T-helper 1 cell (primary cell): ENCODE measurements around the gene SIX1.

ENCODE experiments used
- DNase-seq, 5 donors: peaks; one replicate each; pipeline ENCODE4 v3.0.0-alpha.2; 2012 to 2020

SIX1 gene

DNA sequence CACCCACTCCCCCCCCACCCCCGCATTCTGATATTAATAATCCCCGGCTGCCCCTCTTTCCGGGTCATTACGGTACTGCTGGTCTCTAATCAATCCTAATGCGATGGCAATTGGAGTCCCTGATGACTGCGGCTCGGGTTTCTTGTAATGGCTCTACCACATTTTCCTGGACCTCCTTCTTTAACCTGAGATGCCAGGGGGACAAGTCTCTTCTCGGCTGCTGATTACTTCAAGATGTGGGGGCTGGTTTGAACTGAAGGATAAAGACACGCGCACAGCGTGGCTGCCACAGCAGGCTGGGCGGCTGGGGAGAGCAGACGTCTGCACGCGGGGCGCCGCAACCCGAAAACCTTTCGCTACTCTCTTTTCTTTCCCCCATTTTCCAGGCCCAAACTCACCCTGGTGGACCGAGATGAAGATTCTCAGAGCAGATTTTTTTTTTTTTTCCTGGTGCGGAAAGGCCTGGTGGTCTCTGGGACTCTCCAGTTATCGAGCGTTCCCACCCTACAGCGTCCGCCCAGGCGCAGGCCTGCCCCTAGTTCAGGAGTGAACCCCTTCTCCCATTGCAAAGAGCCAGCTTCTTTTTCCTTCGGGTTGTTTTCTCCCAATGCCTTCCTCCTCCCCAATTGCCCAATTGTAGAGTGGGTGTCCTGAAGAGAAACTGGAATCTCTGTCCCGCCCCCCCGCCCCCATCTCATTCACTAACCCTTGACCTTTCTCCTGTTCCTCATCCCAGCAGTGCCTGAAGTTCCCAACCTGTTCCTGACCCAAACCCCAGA is 6.0 kb upstream of the SIX1 start:
- no peak for DNase-seq

DNA sequence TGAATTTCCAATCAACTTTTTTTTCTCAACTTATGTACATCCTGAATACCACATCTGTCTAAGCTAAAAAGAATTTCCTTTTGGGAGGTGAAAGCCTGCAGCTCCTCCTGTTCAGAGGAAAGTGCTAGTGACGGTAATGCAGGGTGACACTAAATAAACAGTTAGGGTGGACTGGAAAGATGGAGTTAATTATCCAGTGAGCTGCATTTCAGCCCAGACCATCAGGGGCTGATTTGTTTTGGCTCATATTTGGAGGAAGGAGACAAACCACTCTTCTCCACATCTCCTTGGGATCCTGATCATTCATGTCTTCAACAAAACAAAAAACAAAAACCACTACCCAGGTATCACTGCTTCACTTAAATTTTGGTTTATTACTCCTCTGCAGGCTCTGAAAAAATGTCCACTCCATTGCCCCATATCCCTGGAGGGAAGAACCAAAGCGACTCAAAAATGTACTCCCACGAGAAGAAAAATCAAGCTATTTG is 5.1 kb upstream of the SIX1 start:
- no peak for DNase-seq

DNA sequence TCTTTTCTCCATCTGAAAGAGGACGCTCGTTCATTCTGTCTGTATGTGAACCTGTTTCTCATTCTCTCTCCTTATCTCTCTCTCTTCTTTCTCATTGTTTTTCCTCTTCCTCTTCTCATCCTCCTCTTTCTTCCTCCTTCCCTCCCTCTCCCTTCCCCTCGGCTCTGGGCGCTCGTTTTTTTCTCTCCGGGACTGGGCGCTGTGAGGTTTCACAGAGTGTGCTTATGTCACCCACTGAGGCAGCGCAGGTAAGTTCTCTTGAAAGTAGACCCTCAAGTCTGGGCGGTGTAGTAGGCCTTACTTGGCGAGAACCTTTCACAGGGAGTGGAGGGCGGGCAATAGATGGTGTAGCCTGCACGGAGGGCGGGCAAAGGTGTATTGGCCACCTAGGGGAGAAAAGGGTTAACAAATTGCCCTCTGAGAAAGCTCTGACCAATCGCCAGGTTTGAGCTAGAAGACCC is 4.5 kb upstream of the SIX1 start:
- no peak for DNase-seq

DNA sequence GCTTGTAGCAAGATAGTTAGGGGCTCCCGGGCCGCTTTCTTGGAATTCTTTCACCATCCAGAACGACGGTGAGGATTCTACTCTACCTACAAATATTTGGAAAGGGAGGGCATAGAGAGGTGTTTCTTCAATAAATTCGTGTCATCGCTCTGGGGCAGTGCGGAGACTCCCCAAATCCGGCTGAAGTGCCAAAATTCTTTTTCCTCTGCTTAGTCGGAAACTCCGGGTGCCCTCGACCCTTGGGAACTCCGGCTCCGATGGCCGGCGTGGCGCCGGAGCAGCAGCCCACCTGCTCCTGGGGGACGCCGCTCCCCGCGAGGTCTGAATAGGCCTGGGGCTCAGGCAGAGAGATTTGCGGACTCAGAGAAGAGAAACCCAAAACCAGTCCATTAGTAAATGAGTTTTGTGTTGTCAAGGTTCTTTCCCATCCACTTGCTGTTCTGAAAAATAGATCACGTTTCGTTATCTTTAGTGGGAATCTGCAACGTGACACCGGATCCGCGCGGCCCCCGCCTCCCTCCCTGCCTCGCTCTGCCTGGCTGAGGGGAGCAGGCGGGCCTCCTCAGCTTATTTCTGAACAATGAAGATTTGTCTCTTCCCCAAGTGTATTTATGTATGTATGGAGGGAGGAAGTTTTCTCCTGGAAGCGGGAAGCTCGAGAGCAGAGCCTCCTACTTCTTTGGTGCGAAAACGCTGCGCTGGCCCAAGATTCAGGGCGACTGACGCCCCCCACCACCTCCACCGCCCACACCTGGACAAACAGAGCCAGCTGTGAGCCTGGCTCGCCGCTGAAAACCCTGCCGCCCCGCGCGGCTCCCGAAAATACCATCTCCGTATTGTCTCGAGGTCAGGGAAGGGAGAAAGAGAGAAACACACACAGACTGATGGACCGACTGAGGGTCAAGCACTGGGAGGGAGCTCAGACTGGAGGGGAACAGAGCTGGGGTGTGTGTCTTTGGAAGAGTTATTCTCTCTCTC is 3.7 kb upstream of the SIX1 start:
- DNase-seq, result no peak

DNA sequence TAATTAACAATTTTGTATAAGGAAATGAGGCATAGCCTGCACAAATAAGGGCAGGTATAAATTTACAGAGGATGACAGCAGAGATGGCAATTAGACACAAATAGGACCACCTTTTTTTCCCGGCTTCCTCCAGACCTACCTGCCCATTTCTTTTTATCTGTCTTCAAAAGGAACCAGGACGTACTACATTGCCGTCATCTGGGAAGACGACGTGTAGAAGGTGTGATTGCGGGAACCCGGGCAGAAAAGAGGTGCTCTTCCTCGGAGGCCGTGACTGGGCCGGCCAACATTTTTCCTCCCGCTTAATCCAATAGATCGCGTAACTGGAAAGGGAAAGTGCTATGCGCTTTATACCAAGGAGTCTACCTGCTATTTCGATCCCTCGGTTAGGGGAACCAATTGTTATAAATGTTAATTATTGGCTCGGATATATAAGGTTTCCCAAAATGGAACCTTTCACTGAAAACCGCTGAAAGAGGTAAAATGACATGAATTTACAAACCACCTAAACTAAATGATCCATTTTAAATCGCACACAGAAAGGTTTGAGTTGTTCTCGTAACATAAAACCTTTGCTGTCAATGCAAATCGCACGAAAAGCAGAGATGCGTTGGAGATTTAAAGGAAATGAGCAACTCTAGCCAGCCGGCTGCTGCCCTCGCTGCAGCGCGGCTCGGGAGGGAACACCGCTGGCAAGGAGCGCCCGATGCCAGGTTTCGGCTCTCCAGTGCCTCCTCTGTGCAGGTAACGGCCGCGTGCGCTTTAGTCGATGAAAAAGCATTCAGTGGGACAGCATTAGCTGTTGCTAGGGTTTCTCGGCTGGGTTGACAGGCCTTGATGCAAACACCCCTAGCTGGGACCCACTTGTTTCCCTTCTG is 2.8 kb upstream of the SIX1 start:
- DNase-seq, result no peak

DNA sequence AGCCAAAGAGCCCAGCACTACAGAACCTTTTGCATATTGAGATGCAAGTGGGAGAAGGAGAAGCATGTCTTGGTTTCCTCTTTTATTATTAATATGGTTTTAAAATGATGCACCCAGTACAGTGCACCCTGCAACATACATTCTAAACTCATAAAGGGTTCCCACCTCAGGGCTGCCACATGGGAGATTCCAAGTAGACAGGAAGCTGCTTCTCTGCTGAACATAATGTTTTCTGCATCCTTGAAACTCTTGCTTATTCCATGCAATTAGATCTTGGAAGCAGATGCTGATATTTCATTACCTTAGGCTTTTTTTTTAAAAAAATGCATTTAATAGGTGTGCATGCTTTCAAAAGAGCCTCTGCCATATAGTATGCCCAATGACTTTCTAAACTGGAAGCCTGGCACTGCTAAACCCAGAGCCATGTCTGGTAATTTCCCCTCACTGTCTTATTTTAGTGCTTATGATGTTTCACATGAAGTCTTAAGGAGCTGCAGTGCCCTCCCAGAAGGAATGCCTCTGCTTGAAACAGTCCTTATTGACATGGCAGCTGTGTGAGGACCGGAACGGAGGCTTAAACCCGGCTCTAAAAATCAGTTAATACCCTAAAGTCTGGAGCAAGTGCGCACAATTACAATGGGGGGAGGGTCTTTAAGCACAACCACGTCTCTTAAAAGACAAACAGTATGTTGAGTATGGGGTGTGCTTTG is 2.0 kb upstream of the SIX1 start:
- no peak for DNase-seq

DNA sequence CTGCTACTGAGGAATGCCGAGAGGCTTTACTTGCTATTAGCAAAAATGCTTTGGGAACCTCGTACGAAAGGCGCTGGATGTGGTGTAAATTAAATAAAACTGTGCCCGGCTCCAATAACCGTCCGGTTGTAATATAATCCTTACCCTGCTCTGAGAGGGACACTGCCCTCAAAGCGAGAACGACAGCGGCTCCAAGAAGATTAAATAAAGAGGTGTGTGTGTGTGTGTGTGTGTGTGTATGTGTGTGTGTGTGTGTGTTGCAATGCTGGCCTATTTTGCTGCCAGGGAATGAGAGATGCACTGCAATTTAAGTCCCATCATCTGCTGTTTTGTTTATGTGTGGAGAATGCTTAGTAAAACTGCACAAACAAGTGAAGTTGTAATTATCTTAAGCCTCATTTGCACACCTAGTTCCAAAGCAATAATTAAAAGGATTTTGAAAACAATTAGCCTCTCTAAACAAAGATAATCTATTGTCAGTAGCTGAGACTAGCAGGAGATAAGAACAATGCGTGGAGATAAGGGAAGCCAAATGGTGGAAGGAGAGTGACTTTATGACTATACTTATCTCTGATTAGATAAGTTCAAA is 1.2 kb upstream of the SIX1 start:
- DNase-seq, result no peak

DNA sequence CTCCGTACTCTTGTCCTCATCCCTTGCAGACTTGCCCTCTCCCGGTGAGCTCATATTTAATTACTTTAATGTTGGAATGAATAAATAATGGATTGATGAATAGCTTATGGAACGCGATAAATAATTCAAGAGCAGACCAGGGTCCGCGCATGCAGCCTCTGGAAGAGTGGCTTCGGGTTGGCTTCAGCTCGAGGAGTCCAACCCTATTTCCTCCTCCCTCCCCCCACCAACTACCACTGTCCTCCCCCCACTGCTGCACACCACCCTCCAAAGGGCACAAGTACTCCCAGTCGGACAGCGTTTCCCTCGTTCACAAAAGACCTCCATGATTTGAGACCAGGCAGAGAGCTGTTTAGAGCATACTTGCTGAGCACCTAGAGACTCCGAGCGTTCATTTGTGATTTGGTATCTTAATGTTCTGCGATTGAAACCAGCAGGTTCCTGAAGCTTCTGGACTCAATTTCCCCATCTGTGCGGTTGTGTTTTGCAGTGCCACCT is 647 bp upstream of the SIX1 start:
- DNase-seq, result no peak

DNA sequence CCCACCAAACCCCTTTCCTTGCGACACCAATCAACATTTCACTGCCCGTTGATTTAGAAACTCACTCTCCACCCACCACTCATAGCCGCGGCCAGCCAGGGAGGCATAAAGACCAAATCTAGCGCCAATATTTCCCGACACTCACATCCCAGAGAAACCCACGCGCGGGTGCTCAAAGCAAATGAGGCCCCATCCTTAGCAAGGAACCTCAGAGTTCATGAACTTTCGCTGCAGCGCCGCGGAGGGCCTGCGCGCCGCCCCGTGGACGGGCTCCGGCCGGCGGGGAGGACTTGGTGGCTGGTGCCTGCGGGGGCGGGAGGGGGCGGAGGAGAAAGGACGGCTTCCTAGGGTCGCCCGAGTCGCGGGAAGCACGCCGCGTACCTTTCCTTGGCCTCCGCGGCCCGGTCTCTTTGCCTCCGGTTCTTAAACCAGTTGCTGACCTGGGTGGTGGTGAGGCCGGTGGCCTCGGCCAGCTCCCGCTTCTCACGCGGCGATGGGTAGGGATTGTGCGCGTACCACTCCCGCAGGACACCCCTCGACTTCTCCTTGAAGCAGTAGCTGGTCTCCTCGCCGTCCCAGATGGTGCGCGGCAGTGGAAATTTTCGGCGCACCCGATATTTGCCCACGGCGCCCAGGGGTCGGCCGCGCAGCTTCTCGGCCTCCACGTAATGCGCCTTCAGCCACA is 886 bp downstream of the SIX1 start:
- no peak for DNase-seq

DNA sequence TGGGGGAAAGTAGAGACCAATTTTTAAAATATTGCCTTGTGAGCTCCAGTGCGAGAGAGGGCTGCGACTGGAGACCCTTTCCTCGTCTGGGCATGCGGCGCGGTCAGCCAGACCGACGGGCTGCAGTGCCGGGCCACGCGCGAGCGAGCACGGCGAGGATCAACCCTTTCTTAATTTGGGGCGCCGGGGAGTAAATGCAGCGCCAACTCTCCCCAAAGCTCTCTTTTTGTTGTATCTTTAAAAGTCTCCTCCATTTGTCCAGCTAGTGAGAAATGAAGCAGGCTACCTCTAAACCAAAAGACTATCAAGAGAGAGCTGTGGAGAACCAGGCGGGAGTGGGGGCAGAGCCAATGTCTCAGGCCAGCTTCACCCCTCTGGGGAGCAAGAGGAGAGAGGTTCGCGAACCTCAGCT is 1.4 kb downstream of the SIX1 start:
- no peak for DNase-seq

DNA sequence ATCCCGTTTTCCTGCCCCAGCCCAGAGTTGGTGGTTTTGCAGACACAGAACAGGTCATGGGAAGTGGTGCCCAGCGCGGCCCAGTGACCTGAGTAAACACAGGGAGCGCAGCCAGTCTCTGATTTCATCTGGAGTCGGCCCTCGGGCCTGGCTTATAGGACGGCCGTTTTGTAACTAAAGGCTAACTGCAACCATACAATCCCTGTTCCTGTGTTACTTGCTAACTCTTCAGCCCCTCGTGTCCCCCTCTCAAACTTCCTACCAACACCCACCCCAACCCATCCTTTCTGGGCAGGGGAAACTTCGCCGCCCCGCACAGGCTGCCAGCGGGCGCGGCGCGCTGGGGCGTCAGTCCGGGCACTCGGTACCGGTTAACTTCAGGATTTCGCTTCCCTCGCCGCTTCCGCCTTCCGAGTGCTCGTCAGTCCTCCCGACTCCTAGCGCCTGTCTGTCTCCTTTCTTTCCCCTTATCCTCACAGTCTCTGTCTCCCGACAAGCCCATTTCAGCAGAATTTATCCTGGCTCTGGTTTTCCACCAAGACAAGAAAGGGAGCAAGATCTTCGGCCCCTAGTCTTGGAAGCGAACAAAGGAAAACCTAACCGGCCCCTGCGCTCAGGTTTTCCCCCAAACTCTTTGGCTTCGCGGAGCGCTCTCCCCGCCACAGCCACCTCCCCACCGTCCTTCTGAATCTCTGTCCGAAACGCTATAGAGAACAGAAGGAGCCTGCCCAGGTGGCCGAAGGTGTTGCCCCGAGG is 2.0 kb downstream of the SIX1 start:
- DNase-seq, result no peak

DNA sequence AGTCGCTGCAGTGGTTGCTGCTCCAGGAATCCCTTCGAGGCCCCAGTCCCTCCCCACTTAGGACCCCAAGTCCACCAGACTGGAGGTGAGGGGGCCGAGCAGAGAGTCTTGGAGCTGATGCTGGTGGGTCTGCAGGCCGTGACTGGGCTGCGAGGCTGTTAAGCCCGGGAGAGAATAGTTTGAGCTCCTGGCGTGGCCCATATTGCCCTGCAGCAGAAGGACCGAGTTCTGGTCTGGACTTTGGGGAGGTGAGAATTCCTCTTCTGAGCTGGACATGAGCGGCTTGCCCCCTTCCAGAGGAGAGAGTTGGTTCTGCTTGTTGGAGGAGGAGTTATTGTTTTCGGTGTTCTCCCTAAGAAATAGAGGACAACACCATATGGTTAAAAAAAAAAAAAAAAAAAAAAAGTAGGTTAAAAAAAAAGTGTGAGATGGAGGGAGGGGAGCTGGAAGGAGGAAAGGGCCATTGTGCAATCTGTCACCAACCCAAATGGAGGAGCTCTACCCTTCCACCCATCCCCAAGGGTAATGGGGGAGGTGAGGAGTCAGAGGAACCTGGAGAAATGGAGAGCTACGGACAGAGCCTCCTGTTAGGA is 3.0 kb downstream of the SIX1 start:
- DNase-seq, result no peak

DNA sequence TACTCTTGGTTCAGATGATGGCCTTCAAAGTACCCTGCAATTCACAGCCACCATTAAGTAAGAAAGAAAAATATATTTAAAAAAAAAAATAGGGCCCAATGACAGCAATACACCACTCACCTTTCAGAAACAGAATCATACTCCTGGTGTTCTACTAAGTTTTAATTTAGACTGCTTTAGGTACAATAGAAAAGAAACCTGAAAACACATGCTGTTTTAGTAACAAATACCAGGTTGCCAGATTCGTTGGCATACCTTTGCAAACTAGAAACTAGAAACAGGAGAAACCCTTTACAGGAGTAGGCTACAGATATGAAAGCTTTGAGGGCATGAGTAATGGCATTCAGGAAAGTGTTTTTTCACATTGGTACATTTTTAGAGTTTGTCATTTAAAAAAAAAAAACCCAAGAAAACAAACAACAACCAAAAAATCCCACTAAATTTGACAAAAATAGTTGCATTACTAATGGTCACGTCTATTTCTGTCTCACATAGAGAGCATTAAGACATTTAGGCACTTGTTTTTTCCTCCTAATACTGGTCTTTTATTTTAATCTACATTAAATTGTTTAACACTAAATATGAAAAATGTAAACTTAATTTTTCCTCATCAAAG is 4.0 kb downstream of the SIX1 start:
- DNase-seq, result no peak

DNA sequence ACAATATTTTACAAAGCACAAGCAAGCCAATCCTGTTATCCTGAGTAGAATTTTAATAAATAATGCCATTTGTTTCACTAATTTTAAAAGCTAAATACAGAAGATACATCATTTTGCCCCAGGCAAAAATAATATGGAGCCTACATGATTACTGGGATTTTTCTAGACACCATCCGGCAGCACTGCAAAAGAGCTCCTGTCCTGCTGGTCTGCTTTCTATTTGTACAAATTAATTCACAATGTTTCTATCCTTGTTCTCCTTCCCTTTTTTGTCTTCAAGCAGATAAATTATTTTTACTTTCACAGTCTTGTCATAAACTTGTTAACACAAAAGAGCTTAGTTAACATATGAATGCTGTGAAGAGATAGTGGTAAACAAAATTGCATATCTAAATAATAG is 4.6 kb downstream of the SIX1 start:
- DNase-seq, result no peak

DNA sequence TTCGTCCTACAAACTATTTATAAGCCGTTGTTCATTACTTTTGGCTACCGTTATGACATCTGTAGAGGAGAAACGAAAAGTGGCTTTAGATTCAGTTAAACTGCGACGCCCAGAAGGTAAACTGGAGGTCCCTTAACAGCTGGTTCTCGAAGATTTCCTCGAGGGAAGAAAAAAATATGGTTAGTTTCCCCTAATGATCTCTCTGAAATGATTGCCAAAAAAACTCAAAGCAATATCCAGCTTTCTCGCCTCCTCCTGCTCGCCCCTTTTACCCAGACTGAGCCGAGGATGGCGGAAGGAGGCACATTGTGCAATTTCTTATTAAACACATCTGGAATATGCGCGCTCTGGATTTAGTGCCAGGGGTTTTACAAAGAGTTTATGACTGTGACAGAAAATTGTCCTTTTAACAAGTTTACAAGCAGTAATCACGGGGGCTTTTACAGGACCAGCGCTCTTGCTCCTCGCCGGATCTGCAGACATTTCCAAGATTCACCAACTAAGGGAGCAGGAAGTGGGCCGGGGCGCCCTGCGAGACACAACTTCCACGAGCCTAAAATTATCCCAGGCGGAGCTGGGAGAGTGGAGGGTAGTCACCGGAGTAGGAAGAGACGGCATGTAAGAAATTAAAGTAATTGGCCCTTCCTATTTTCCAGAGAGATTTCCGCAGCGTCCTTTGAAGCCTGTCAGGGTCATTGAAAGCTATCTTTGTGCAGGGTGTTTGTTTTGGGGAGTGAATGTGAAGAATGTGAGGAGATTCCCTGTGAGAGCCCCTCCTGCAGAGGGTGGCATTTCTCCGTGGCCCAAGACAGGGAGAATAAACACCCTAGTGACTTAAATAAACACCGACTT is 5.6 kb downstream of the SIX1 start:
- no peak for DNase-seq

DNA sequence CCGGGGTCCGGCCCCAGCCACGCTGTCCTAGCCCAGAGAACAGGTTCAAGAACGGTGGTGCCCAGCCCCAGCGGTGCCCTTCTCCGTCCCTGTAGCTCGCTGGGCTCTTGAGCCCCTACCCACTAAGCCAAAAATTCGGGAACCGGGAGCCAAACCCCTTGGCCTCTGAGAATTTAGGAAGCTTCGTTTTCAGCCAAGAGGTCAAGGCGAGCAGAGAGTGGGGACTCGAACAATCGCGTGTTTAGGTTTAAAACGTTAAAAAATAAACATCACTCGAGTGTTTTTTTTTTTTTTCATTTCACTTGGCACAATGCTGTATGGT is 6.2 kb downstream of the SIX1 start:
- no peak for DNase-seq

DNA sequence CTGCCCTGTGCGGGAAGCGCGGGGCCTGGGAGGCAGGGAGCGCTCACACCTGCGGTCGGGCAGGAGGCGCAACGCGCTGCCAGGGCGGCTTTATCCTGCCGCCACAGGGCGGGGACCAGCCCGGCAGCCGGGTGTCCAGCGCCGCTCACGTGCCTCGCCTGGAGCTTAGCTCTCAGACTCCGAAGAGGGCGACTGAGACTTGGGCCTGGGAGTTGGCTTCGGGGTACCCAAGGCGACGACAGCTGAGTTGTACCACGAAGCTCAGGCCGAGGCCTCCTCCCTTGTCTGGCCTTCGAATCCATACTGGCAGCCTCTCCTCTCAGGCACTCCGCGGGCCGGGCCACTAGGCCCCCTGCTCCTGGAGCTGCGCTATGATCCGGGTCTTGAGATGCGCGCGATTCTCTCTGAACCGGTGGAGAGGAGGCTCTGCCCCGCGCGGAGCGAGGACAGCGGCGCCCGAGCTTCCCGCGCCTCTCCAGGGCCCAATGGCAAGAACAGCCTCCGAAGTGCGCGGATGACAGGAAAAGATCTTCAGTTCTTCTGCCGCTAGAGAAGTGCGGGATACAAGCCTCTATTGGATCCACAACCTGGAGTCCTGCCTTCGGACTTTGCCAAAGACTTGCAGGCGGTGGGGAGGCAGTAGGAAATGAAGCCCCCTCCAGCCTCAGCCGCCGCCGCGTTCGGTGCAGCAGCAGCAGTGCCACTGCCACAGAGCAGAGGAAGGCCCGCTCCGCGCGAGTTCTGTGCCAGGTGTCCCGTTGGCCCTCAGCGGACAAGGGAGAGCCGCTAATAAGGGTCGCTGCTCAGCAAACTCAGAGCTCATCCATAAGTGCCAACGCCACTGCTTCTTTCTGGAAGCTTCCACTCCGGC is 6.8 kb downstream of the SIX1 start:
- no peak for DNase-seq
